ENCODE measurements around the gene FBXL16.

The FBXL16 gene

GRCh38 chr16:711548-712320 is 6.1 kb upstream of the FBXL16 start:
- intact Hi-C loops (cut with DNase I; ENCODE audit: low total_unique reads) = loop anchor here (2.0 to 5.0 kb wide), 2 partner anchors 75 to 346 kb away; no protein-coding TSS in a partner anchor
- no peaks in the 10 kb centered on the region for H3K9me3 ChIP-seq
- no peak overlapping the region for H3K27ac ChIP-seq
- DNase-seq = peak; percentile 57 to 83
- H3K36me3 ChIP-seq = no peaks in the 10 kb centered on the region
- peaks cover 0 to 72% of the 10 kb centered on the region in 2 donors for H3K27me3 ChIP-seq
- no peak overlapping the region for H3K4me3 ChIP-seq
- peak; percentile 87 to 95 for TF ChIP-seq CTCF (IDR thresholded peaks at IDR 0.05)
- peaks cover 0 to 43% (median 28%) of the 10 kb centered on the region in 4 donors for H3K4me1 ChIP-seq

GRCh38 chr16:711084-711483 is 5.5 kb upstream of the FBXL16 start:
- Histone ChIP-seq H3K27ac (no peak overlapping the region), H3K27me3 (peaks cover 0 to 72% of the 10 kb centered on the region in 2 donors), H3K4me3 (no peak overlapping the region), H3K9me3 (no peaks in the 10 kb centered on the region), H3K36me3 (no peaks in the 10 kb centered on the region), H3K4me1 (peaks cover 0 to 43% (median 27%) of the 10 kb centered on the region in 4 donors)
- intact Hi-C loops (cut with DNase I; ENCODE audit: low total_unique reads) = loop anchor here (5.0 kb wide), 1 partner anchor 346 kb away; no protein-coding TSS in a partner anchor
- no peak for TF ChIP-seq CTCF (IDR thresholded peaks at IDR 0.05)
- no peak for DNase-seq

GRCh38 chr16:710500-711075 is 5.0 kb upstream of the FBXL16 start:
- Histone ChIP-seq H3K4me3 (no peak overlapping the region), H3K27me3 (peaks cover 0 to 71% of the 10 kb centered on the region in 2 donors), H3K27ac (no peak overlapping the region), H3K36me3 (no peaks in the 10 kb centered on the region), H3K4me1 (peaks cover 0 to 40% (median 25%) of the 10 kb centered on the region in 4 donors), H3K9me3 (no peaks in the 10 kb centered on the region)
- no peak for TF ChIP-seq CTCF (IDR thresholded peaks at IDR 0.05)
- intact Hi-C loops (cut with DNase I; ENCODE audit: low total_unique reads) = loop anchor here (5.0 kb wide), 1 partner anchor 347 kb away; no protein-coding TSS in a partner anchor
- no peak for DNase-seq

GRCh38 chr16:709566-710499 is 4.2 kb upstream of the FBXL16 start:
- TF ChIP-seq CTCF (IDR thresholded peaks at IDR 0.05) = no peak
- peaks cover 0 to 78% of the 10 kb centered on the region in 2 donors for H3K27me3 ChIP-seq
- DNase-seq = no peak
- H3K9me3 ChIP-seq = no peaks in the 10 kb centered on the region
- peaks cover 0 to 43% (median 25%) of the 10 kb centered on the region in 4 donors for H3K4me1 ChIP-seq
- no peak overlapping the region for H3K4me3 ChIP-seq
- intact Hi-C loops (cut with DNase I; ENCODE audit: low total_unique reads) = loop anchor here (5.0 kb wide), 1 partner anchor 347 kb away; no protein-coding TSS in a partner anchor
- no peaks in the 10 kb centered on the region for H3K36me3 ChIP-seq
- no peak overlapping the region for H3K27ac ChIP-seq

- no peak for DNase-seq
- H3K4me1 ChIP-seq = peaks cover 0 to 39% (median 20%) of the 10 kb centered on the region in 4 donors
- intact Hi-C loops (cut with DNase I; ENCODE audit: low total_unique reads) = no loop called here
- H3K36me3 ChIP-seq = no peaks in the 10 kb centered on the region
- no peak overlapping the region for H3K4me3 ChIP-seq
- TF ChIP-seq CTCF (IDR thresholded peaks at IDR 0.05) = no peak
- no peak overlapping the region for H3K27ac ChIP-seq
- peaks cover 0 to 82% of the 10 kb centered on the region in 2 donors for H3K27me3 ChIP-seq
- no peaks in the 10 kb centered on the region for H3K9me3 ChIP-seq
These were observed 3.4 kb upstream of the FBXL16 start for GRCh38 chr16:708959-709358.
